AML-193 (cell line): ENCODE data around the gene ITPKB.

ENCODE experiments used
- DNase-seq, 2 experiments: peaks; one replicate each; lab custom pipeline; 2025; lab: John Stamatoyannopoulos, UW

Gene ITPKB

GRCh38 chr1:226637147-226637935 lies 101.7 kb downstream of the ITPKB start:
- no peak for DNase-seq

DNA sequence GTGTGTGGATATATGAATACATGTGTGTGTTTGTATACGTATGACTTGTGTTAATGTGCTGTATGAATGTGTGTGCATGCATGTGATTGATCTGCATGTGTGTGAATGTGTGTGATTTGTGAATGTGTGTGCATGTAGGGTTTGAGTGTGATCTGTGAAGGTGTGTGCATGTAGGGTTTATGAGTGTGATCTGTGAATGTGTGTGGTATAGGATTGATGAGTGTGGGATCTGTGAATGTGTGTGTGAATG lies 102.3 kb downstream of the ITPKB start:
- no peak for DNase-seq

DNA sequence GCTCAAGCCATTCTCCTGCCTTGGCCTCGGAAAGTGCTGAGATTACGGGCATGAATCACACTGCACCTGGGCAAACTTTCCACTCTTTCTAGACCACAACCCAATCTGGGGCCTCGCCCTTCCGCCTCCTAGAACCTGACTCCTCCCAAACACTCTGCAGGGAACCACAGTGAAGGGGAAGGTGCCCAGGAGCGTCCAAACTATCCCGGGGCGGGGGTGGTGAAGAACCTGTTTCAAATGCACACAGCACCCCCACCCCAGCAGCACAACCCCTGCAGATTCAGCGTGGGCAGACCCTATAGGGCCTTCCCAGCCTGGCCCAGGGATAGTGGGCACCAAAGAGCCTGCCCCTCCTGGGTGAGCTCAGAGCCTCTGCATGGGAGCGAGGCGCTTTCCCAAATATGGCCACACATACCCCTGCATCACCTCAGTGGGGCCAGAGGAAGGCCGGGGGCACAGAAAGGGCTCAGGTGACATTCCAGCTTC lies 103.6 kb downstream of the ITPKB start:
- no peak for DNase-seq

DNA sequence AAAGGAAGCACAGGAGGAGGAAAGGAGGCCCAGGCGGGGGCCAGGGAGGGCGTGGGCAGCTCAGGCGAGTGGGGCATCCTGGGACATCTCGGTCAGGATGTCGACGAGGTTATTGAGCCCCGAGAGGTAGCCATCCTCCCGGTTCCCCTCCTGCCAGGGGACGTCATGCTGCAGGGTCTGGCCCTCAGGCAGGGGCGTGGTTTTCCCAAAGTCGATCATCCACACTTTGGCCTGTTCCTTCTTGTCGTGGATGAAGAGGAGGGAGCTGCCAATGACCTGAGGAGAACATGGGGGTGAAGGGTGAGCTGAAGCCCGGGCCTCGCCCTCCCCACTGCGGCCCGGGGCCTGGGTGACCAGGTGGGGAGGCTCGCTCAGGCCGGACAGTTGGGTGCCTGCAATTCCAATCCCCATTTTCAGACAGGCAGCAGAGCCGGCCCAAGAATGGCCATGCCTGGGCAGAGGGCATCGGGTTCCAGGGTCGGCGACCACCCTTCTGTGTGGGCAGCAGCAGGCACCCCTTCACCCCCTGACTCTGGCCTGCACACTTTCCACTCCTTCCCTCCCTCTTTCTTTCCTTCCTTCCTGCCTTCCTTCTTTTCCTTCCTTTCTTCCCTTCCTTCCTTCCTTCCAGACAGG lies 104.4 kb downstream of the ITPKB start:
- no peak for DNase-seq

- DNase-seq: peak; percentile 26 to 32
Observed at GRCh38 chr1:226634166-226634588, 104.9 kb downstream of the ITPKB start.

- DNase-seq: no peak
Observed at GRCh38 chr1:226633541-226634165, 105.4 kb downstream of the ITPKB start.

DNA sequence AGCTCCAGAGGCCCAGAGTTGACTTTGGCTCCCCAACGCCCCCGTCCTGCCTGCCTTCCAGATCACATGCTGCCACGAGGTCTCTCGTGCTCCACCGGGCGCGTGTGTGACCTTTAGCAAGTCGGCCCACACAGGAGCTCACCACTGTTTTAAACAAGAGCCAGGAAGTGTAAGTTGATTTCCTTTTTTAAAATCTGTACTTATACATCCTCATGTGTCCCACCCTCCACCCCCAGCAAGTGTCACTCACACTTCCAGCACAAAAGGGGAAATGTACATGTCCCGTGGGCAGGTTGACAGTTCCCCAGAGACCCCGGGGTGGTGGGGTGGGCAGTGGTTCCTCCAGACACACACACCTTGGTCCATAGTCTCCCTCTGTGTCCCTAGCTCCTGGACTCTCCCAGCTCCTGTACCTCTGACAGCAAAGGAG lies 106.1 kb downstream of the ITPKB start:
- no peak for DNase-seq

DNA sequence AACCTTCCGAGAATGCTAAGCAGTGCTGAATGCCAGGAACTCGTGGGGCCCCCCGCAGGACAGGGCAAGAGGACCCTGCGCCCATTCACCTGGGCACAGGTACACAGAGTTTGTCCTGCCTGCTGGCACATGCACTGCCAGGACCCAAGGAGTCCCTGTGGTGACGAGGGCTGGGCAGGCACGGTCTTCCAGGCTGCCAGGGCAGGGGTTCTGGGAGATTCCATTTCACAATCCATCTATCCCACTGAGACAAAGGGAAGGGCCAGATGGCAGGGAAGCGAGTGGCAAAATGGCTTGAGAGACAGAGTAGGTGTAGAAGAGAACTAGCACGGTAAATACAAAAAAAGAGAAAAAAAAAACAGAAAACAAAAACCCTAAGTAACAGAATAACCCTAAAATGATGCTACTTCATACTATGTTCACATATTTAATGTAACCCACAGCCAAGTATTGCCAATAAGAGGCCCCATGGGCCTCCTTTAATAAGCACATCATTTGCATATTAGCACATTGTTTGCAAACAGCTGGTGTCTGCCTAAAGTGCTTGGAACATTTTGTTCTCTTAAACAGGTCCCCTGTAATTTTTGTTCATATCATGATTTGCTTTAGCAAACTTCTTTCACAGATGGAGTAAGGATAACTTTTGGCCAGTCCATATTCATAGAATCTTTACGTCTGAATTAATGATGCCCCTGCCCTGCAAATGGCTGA lies 106.8 kb downstream of the ITPKB start:
- no peak for DNase-seq

GRCh38 chr1:226631229-226632000 lies 107.7 kb downstream of the ITPKB start:
- DNase-seq: no peak

GRCh38 chr1:226630592-226630991 lies 108.5 kb downstream of the ITPKB start:
- DNase-seq: no peak

DNA sequence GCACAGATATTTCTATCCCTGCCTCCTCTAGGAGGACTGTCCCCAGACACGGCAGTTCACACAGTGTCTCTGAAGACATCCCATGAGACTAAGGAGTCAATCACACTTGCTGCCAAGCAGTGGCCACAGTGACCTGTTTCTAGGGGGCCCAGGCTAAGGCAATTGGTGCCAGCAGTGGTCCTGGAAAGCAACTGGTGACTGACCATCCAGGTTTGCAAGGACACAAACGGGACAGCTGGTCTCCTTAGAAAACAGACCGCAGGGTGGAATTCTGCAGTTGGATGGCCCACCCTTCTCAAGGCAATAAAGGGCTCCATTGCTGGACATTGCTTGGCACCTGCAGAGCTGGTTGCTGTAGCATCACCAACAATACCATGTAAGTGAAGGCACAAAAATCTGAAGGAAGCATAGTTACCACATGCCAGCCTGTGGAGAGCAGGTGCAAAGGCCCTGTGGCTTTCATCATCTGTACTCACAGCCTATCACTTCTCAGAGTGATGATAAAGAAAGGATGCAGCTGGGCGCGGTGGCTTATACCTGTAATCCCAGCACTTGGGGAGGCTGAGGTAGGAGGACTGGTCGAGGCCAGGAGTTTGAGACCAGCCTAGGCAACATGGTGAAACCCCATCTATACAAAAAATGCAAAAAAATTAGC lies 109.1 kb downstream of the ITPKB start:
- no peak for DNase-seq

- DNase-seq: no peak
Observed at GRCh38 chr1:226629210-226629895, 109.7 kb downstream of the ITPKB start.

DNA sequence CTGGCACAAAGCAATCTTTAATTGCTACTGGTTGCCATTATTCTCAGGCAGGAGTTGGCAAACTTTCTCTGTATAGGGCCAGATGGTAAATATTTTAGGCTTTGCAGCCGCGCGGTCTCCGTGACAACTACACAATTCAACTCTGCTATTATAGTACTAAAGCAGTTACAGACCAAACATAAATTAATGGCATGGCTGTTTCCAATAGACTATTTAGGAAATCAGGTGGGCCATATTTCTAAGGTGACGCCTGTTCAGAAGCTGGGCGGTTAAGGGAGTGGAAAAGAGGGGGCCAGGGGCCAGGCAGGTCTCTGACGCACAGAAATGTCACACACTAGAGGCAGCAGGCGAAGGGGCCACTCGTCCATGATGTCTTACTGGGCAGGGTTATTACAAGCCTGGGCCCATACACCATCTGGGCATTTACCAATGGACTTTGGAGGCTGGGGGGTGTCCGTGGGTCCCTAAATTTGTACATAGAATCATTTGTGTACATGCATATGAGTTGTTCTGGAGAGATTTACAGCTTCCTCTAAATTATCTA lies 110.4 kb downstream of the ITPKB start:
- DNase-seq: no peak

- DNase-seq: no peak
Observed at GRCh38 chr1:226627924-226628611, 111.0 kb downstream of the ITPKB start.

GRCh38 chr1:226627050-226627755 lies 111.9 kb downstream of the ITPKB start:
- DNase-seq: no peak

GRCh38 chr1:226626577-226626956 lies 112.5 kb downstream of the ITPKB start:
- DNase-seq: peak; percentile 62 to 71

DNA sequence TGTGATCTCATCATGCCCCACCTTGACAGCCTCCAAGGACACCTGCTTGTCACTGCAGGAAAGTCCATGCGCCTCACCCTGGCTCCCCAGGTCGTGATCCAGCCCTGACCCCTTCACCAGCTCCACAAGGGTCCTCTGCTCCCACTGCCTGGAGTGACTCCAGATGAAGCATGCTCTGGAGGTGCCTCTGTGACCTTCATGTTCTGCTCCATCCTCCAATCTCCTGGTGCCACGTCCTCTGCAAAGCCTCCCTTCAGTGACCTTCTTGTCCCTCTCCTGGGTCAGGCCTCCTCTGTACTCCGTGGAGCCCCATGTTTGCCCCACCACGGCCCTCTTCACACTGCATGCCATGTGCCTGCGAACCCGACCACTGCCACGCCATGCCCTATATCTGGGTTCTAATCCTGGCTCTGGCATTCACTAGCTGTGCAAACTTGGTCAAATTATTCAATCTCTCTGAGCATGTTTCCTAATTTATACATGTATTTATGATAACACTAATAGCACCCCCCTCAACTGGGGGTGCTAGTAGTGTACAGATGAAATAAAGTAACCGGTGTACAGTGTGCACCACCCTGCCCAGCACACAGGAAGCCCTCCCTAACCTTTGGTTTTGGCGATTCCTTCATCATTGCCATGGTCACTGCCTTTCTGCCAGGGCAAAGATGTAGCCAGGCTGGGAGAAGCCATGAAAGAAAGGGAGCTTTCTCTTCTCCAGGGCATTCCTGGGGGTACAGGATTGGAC lies 113.1 kb downstream of the ITPKB start:
- no peak for DNase-seq

DNA sequence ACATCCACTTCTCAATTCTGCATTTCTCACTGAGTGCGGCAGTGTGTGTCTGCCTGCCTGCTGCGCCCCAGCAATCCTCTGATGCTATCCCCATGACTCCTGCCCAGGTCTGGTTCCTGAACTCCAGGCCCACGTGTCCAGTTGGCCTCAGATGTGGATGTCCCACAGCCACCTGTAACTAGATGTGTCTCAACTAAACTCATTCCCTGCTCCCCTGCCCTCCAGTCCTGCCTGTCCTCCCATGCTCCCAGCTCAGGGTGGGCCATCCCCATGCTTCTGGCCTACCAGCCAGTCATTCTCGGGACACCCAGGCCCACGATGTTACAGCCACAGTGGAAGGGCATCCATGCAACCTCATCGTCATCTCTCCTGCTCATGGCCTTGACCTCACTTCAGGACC lies 113.8 kb downstream of the ITPKB start:
- no peak for DNase-seq
